Neutrophil (primary cell): ENCODE results near the gene FZD2.
"Not testable (repeated sequence)": the region's sequence is repeated elsewhere in the genome, so short reads cannot be mapped to it uniquely, and the experiment has no call there.

Experiments
- H3K27ac ChIP-seq: fragments of 200-600 bp; sonication (generic); 2 replicates; pipeline ENCODE4 v1.5.1; 2016; ENCODE audit warnings: mild to moderate bottlenecking, moderate library complexity
- H3K27me3 ChIP-seq: fragments of 200-600 bp; sonication (generic); 2 replicates; pipeline ENCODE4 v1.6.0; 2016; ENCODE audit warnings: mild to moderate bottlenecking
- H3K36me3 ChIP-seq: fragments of 200-600 bp; sonication (generic); 2 replicates; pipeline ENCODE4 v1.5.1; 2017
- H3K4me1 ChIP-seq, 2 experiments: fragments of 200-600 bp in 1 of 2; sonication (generic) in 1 of 2; 1 replicate in 1 of 2; 2 replicates in 1 of 2; pipeline versions ENCODE4 v1.5.1 to v1.6.1; 2013 to 2016; ENCODE audit warnings: low read depth in 1 of 2, low read length in 1 of 2, mild to moderate bottlenecking in 1 of 2, moderate library complexity in 1 of 2; ENCODE audit not compliant: control insufficient read depth in 1 of 2, insufficient read depth in 1 of 2
- H3K4me3 ChIP-seq, 2 experiments: fragments of 200-600 bp in 1 of 2; sonication (generic) in 1 of 2; 1 replicate in 1 of 2; 2 replicates in 1 of 2; pipeline ENCODE4 v1.5.1; 2013 to 2016; ENCODE audit warnings: low read depth in 1 of 2, low read length in 1 of 2, mild to moderate bottlenecking in 1 of 2, moderate library complexity in 1 of 2
- H3K9me3 ChIP-seq: fragments of 200-600 bp; sonication (generic); 2 replicates; pipeline ENCODE4 v1.5.1; 2016
- CTCF ChIP-seq: fragments of 200-600 bp; sonication (generic); IDR thresholded peaks from 2 replicates; pipeline ENCODE4 v1.5.1; 2016; ENCODE audit warnings: antibody characterized with exemption

Gene FZD2

DNA sequence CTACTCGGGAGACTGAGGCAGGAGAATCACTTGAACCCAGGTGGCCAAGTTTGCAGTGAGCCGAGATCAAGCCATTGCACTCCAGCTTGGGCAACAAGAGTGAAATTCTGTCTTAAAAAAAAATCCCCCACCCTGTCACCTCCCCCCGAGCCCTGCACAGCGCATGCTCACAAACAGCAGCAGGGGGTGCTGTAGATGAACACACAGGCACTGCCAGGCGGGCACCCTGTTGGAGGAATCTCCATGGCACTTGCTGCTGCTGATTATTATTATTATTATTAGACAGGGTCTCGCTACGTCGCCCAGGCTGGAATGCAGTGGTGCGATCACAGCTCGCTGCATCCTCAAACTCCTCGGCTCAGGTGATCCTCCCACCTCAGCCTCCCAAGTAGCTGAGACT, 24.6 kb downstream of the FZD2 start:
- Histone ChIP-seq H3K27me3 (peaks cover 29% of the 10 kb centered on the region), H3K9me3 (no peaks in the 10 kb centered on the region), H3K36me3 (no peaks in the 10 kb centered on the region), H3K4me3 (no peak overlapping the region), H3K4me1 (no peaks in the 10 kb centered on the region), H3K27ac (no peak overlapping the region)
- TF ChIP-seq CTCF: no peak

- H3K4me3 ChIP-seq: no peak overlapping the region
- no peak for TF ChIP-seq CTCF
Measured at GRCh38 chr17:44584443-44584842, 27.2 kb downstream of the FZD2 start.

GRCh38 chr17:44585315-44585714, 28.0 kb downstream of the FZD2 start:
- H3K36me3 ChIP-seq: no peaks in the 10 kb centered on the region
- no peak overlapping the region for H3K27ac ChIP-seq
- no peaks in the 10 kb centered on the region for H3K4me1 ChIP-seq
- no peak for TF ChIP-seq CTCF
- no peak overlapping the region for H3K4me3 ChIP-seq
- no peaks in the 10 kb centered on the region for H3K9me3 ChIP-seq
- peaks cover 11% of the 10 kb centered on the region for H3K27me3 ChIP-seq

More at GRCh38 chr17:44584443-44584842, 27.2 kb downstream of the FZD2 start:
- H3K36me3 ChIP-seq: no peaks in the 10 kb centered on the region
- peaks cover 20% of the 10 kb centered on the region for H3K27me3 ChIP-seq
- no peak overlapping the region for H3K27ac ChIP-seq
- H3K9me3 ChIP-seq: no peaks in the 10 kb centered on the region
- H3K4me1 ChIP-seq: no peaks in the 10 kb centered on the region

DNA sequence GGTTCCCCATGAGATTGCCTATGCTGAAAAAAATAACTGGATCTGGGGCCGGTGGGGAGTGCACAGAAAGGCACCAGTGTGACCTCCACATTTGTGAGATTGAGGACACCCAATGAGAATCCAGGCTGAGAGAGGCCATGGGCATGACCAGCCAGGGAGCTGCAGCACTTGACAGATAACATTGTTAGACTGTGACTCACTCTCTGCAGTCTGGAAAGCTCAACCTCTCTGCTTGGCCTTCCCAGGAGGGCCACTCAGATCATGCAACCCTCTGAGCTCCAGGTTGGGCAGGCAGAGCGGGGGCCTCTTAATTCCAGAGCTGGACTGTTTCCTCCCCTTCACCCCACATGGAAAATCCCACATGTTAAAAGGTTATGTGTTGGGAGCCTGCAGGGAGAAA, 30.1 kb downstream of the FZD2 start:
- H3K4me1 ChIP-seq: no peaks in the 10 kb centered on the region
- H3K27me3 ChIP-seq: no peaks in the 10 kb centered on the region
- H3K36me3 ChIP-seq: no peaks in the 10 kb centered on the region
- no peak overlapping the region for H3K4me3 ChIP-seq
- no peak overlapping the region for H3K27ac ChIP-seq
- no peaks in the 10 kb centered on the region for H3K9me3 ChIP-seq
- TF ChIP-seq CTCF: no peak

DNA sequence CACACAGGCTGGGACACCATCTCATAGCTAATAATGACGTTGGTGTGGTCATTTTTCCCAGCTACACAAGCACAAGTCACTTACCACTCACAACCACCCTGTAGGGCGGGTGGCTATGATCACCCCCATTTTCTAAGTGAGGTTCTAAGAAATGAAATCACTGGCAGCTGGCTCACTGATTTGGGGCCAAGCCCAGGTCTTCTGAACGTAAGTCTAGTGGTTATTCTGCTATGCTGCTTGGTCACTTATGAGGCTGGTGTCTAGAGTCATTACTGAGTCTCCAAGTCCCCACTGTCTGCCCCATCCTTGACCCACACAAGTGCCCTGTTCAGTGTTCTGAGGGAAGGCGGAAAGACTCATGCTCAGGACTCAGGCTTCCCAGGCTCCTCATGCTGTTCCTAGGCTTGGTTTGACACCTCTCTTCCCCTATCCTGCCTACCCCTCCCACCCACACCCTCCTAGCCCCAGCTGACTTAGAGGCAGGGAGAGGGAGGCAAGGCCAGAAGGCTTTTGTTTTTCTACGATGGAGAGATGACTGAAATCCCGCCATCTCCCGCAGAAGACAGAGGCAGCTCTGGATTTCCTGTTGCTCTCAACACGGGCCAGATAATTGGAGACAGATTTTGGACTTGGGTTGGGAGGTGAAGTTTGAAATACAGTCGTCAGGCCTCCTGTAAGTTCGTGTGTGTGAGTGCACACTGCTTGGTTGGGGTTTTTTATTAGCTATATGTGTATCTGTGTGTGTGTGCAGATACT, 32.2 kb downstream of the FZD2 start:
- H3K27me3 ChIP-seq: no peaks in the 10 kb centered on the region
- H3K4me1 ChIP-seq: no peaks in the 10 kb centered on the region
- no peaks in the 10 kb centered on the region for H3K9me3 ChIP-seq
- H3K36me3 ChIP-seq: no peaks in the 10 kb centered on the region
- no peak for TF ChIP-seq CTCF
- no peak overlapping the region for H3K4me3 ChIP-seq
- H3K27ac ChIP-seq: no peak overlapping the region

DNA sequence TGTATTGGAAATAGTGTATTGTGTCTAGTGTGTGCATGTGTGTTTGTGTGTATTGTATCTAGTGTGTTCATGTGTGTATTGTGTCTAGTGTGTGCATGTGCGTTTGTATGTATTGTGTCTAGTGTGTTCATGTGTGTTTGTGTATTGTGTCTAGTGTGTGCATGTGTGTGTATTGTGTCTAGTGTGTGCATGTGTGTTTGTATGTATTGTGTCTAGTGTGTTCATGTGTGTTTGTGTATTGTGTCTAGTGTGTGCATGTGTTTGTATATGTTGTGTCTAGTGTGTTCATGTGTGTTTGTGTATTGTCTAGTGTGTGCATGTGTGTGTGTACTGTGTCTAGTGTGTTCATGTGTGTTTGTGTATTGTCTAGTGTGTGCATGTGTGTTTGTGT, 32.8 kb downstream of the FZD2 start:
- not testable (repeated sequence) for H3K9me3 ChIP-seq, H3K27me3 ChIP-seq, H3K4me3 ChIP-seq, H3K4me1 ChIP-seq, H3K27ac ChIP-seq, H3K36me3 ChIP-seq

GRCh38 chr17:44590762-44591161, 33.5 kb downstream of the FZD2 start:
- not testable (repeated sequence) for H3K4me3 ChIP-seq, H3K4me1 ChIP-seq, H3K9me3 ChIP-seq, H3K27me3 ChIP-seq, H3K36me3 ChIP-seq, H3K27ac ChIP-seq
